Measurements from ENCODE around the gene PIEZO2.

The PIEZO2 gene

GRCh38 chr18:10791169-10791831, 358.1 kb downstream of the PIEZO2 start:
- Histone ChIP-seq H3K27ac (ENCODE audit: low read length) (no peak overlapping the region), H3K9me3 (ENCODE audit: insufficient read depth, low read depth, low read length) (no peaks in the 10 kb centered on the region), H3K27me3 (ENCODE audit: insufficient read depth, low read length) (no peaks in the 10 kb centered on the region), H3K4me3 (ENCODE audit: low read length) (no peak overlapping the region), H3K4me1 (ENCODE audit: insufficient read depth, low read length) (peaks cover 2% of the 10 kb centered on the region; the same call in 1 of the 2 replicates), H3K9ac (ENCODE audit: low read depth, low read length) (no peak overlapping the region), H3K36me3 (ENCODE audit: insufficient read depth, low read depth, low read length) (no peaks in the 10 kb centered on the region)

GRCh38 chr18:10789180-10789579, 360.2 kb downstream of the PIEZO2 start:
- no peak overlapping the region for H3K9ac ChIP-seq (ENCODE audit: low read depth, low read length)
- H3K4me3 ChIP-seq (ENCODE audit: low read length) = no peak overlapping the region
- no peaks in the 10 kb centered on the region for H3K27me3 ChIP-seq (ENCODE audit: insufficient read depth, low read length)
- H3K27ac ChIP-seq (ENCODE audit: low read length) = no peak overlapping the region
- H3K4me1 ChIP-seq (ENCODE audit: insufficient read depth, low read length) = peaks cover 2% of the 10 kb centered on the region; the same call in 1 of the 2 replicates
- H3K36me3 ChIP-seq (ENCODE audit: insufficient read depth, low read depth, low read length) = no peaks in the 10 kb centered on the region
- H3K9me3 ChIP-seq (ENCODE audit: insufficient read depth, low read depth, low read length) = no peaks in the 10 kb centered on the region

DNA sequence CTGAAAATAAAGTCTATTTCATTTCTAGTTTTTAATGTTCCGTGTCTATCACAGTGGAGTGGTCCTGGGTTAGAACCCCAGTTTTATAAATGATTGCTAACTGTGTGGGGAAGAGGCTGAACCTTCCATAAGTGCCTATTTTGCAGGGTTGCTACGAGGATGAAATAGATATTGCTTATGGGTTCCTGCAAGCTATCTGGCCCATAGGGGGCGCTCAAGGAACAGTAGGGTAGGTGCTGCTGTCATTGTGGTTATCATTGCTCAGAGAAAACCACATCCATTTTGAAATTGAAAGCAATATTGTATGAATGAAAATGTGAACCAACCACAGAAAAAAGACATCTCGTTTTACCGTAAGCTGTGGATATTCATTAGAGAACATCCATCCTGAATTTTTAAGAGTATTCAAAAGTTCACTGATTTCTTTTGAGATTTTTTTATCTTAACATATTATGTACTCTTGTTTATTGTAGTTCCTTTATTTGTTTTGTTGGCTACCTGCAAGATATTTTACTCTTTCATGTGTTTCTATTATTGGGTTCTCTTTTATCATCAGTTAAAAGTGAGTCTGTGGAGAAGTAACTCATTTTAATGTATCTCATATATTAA, 362.0 kb downstream of the PIEZO2 start:
- H3K9me3 ChIP-seq (ENCODE audit: insufficient read depth, low read depth, low read length) = no peaks in the 10 kb centered on the region
- H3K36me3 ChIP-seq (ENCODE audit: insufficient read depth, low read depth, low read length) = no peaks in the 10 kb centered on the region
- no peak overlapping the region for H3K4me3 ChIP-seq (ENCODE audit: low read length)
- no peak overlapping the region for H3K9ac ChIP-seq (ENCODE audit: low read depth, low read length)
- H3K4me1 ChIP-seq (ENCODE audit: insufficient read depth, low read length) = peaks cover 2% of the 10 kb centered on the region; the same call in 1 of the 2 replicates
- no peak overlapping the region for H3K27ac ChIP-seq (ENCODE audit: low read length)
- no peaks in the 10 kb centered on the region for H3K27me3 ChIP-seq (ENCODE audit: insufficient read depth, low read length)

DNA sequence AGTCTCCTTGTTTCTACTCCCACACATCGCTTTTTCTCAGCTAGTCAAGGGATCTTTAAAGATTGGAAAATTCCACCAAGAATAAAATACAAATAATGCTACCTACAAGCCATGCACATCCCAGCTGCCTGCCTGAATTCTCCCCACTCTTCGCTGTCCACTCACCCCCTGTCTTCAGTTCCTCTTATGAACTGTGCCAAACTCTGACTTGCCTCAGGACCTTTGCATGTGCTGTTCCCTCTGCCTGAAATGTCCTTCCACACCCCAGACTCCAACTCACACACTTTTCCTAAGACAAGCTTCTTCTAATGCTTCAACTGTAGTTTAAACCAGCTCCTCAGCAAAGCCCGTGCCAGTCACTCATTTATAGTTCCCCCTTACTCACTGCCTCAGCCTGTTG, 363.6 kb downstream of the PIEZO2 start:
- no peaks in the 10 kb centered on the region for H3K4me1 ChIP-seq (ENCODE audit: insufficient read depth, low read length)
- H3K4me3 ChIP-seq (ENCODE audit: low read length) = no peak overlapping the region
- no peaks in the 10 kb centered on the region for H3K9me3 ChIP-seq (ENCODE audit: insufficient read depth, low read depth, low read length)
- H3K9ac ChIP-seq (ENCODE audit: low read depth, low read length) = no peak overlapping the region
- no peak overlapping the region for H3K27ac ChIP-seq (ENCODE audit: low read length)
- no peaks in the 10 kb centered on the region for H3K27me3 ChIP-seq (ENCODE audit: insufficient read depth, low read length)
- H3K36me3 ChIP-seq (ENCODE audit: insufficient read depth, low read depth, low read length) = no peaks in the 10 kb centered on the region

- H3K27me3 ChIP-seq (ENCODE audit: insufficient read depth, low read length) = no peaks in the 10 kb centered on the region
- no peaks in the 10 kb centered on the region for H3K9me3 ChIP-seq (ENCODE audit: insufficient read depth, low read depth, low read length)
- H3K4me1 ChIP-seq (ENCODE audit: insufficient read depth, low read length) = no peaks in the 10 kb centered on the region
- no peak overlapping the region for H3K27ac ChIP-seq (ENCODE audit: low read length)
- H3K9ac ChIP-seq (ENCODE audit: low read depth, low read length) = no peak overlapping the region
- no peak overlapping the region for H3K4me3 ChIP-seq (ENCODE audit: low read length)
- no peaks in the 10 kb centered on the region for H3K36me3 ChIP-seq (ENCODE audit: insufficient read depth, low read depth, low read length)
These were observed 364.7 kb downstream of the PIEZO2 start for GRCh38 chr18:10784596-10785202.

DNA sequence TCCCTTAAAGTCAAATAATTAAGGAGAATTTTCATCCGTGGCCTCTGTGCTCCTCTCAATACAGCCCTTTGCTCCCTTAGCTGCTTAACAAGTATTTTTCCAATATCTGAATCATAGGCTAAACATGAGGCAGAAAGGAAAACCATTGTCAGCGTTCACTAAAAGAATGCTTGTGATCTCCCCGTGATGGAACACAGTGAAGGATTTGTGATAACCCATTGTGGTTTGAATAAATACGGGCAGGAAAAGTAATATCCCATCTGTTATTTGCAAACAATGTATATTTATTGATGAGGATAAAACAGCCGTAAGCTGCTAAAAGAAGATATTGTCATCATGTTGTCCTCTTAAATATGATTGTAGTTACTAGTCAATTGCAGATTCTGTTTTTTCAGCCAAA, 365.4 kb downstream of the PIEZO2 start:
- Histone ChIP-seq H3K36me3 (ENCODE audit: insufficient read depth, low read depth, low read length) (no peaks in the 10 kb centered on the region), H3K9ac (ENCODE audit: low read depth, low read length) (no peak overlapping the region), H3K9me3 (ENCODE audit: insufficient read depth, low read depth, low read length) (no peaks in the 10 kb centered on the region), H3K4me1 (ENCODE audit: insufficient read depth, low read length) (no peaks in the 10 kb centered on the region), H3K4me3 (ENCODE audit: low read length) (no peak overlapping the region), H3K27me3 (ENCODE audit: insufficient read depth, low read length) (no peaks in the 10 kb centered on the region), H3K27ac (ENCODE audit: low read length) (no peak overlapping the region)

DNA sequence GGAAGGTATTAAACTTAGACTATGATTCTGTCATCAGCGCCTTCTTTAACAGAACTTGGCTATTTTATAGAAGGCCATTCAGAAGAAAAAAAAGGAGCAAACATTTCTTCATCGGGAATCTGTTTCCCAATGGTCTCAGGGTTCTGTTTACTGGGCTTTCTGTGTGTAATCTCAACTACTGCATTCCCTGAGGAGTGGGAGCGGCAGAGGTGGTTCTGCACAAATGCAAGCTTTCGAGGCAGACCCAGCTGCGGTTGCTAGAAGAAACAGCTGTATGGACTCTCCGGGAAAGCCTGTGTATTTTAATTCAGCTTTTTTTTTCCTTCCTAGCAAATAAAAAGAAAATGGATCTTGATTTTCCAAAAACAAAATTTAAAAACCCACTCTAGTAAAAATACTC, 372.9 kb downstream of the PIEZO2 start:
- Histone ChIP-seq H3K9ac (ENCODE audit: low read depth, low read length) (no peak overlapping the region), H3K4me3 (ENCODE audit: low read length) (no peak overlapping the region), H3K36me3 (ENCODE audit: insufficient read depth, low read depth, low read length) (no peaks in the 10 kb centered on the region), H3K27me3 (ENCODE audit: insufficient read depth, low read length) (no peaks in the 10 kb centered on the region), H3K27ac (ENCODE audit: low read length) (no peak overlapping the region), H3K9me3 (ENCODE audit: insufficient read depth, low read depth, low read length) (no peaks in the 10 kb centered on the region), H3K4me1 (ENCODE audit: insufficient read depth, low read length) (no peaks in the 10 kb centered on the region; the same call in 1 of the 2 replicates)

- H3K27ac ChIP-seq (ENCODE audit: low read length) = no peak overlapping the region
- H3K36me3 ChIP-seq (ENCODE audit: insufficient read depth, low read depth, low read length) = no peaks in the 10 kb centered on the region
- H3K4me3 ChIP-seq (ENCODE audit: low read length) = no peak overlapping the region
- H3K4me1 ChIP-seq (ENCODE audit: insufficient read depth, low read length) = no peaks in the 10 kb centered on the region; the same call in 1 of the 2 replicates
- H3K27me3 ChIP-seq (ENCODE audit: insufficient read depth, low read length) = no peaks in the 10 kb centered on the region
- H3K9ac ChIP-seq (ENCODE audit: low read depth, low read length) = no peak overlapping the region
- H3K9me3 ChIP-seq (ENCODE audit: insufficient read depth, low read depth, low read length) = no peaks in the 10 kb centered on the region
These were observed 374.3 kb downstream of the PIEZO2 start for GRCh38 chr18:10775026-10775425.

DNA sequence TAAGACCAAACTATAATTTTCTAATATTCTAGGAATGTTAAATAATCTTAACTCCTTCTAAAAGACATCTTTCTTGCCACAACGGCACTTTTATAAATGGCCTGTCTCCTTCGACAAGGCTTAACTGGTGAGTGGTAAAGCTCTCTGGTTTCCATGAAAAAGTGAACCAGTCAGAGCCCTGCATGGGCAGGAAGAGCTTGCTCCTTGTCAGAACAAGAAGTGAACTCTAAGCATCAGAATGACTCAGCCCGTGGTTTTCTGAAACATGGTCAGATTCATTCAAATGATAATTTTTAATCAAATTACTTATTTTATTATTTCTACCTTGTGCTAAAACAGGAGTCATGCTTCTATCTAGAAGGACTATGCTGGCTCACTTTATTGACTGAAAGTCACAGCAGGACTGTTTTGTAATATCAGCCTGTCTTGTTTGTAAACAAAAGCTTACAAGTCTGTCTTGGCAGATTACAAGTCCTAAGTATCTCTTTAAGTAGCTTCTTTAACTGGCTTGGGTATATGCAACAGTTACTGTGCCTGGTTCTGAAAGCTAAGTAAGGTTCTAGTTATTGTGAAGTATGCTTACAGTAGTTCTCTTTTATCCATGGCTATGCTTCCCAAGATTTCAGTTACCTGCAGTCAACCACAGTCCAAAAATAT, 378.2 kb downstream of the PIEZO2 start:
- Histone ChIP-seq H3K9ac (ENCODE audit: low read depth, low read length) (no peak overlapping the region), H3K27me3 (ENCODE audit: insufficient read depth, low read length) (no peaks in the 10 kb centered on the region), H3K4me3 (ENCODE audit: low read length) (no peak overlapping the region), H3K4me1 (ENCODE audit: insufficient read depth, low read length) (no peaks in the 10 kb centered on the region), H3K36me3 (ENCODE audit: insufficient read depth, low read depth, low read length) (0 out of 2 replicates have a peak, but pooled peaks cover 4% of the 10 kb centered on the region), H3K9me3 (ENCODE audit: insufficient read depth, low read depth, low read length) (no peaks in the 10 kb centered on the region), H3K27ac (ENCODE audit: low read length) (no peak overlapping the region)

- Histone ChIP-seq H3K27me3 (ENCODE audit: insufficient read depth, low read length) (no peaks in the 10 kb centered on the region), H3K27ac (ENCODE audit: low read length) (no peak overlapping the region), H3K4me3 (ENCODE audit: low read length) (no peak overlapping the region), H3K36me3 (ENCODE audit: insufficient read depth, low read depth, low read length) (0 out of 2 replicates have a peak, but pooled peaks cover 4% of the 10 kb centered on the region), H3K4me1 (ENCODE audit: insufficient read depth, low read length) (no peaks in the 10 kb centered on the region), H3K9me3 (ENCODE audit: insufficient read depth, low read depth, low read length) (no peaks in the 10 kb centered on the region), H3K9ac (ENCODE audit: low read depth, low read length) (no peak overlapping the region)
These were observed 379.1 kb downstream of the PIEZO2 start for GRCh38 chr18:10770264-10770663.

- no peak overlapping the region for H3K4me3 ChIP-seq (ENCODE audit: low read length)
- H3K27me3 ChIP-seq (ENCODE audit: insufficient read depth, low read length) = no peaks in the 10 kb centered on the region
- no peak overlapping the region for H3K27ac ChIP-seq (ENCODE audit: low read length)
- H3K4me1 ChIP-seq (ENCODE audit: insufficient read depth, low read length) = no peaks in the 10 kb centered on the region
- 0 out of 2 replicates have a peak, but pooled peaks cover 4% of the 10 kb centered on the region for H3K36me3 ChIP-seq (ENCODE audit: insufficient read depth, low read depth, low read length)
- H3K9me3 ChIP-seq (ENCODE audit: insufficient read depth, low read depth, low read length) = no peaks in the 10 kb centered on the region
- no peak overlapping the region for H3K9ac ChIP-seq (ENCODE audit: low read depth, low read length)
These were observed 381.1 kb downstream of the PIEZO2 start for GRCh38 chr18:10768221-10768620.

Measured in iPS-20b (cell line).